H9 (cell line): ENCODE results near the gene SIX5. TPM values are rescaled to one million over a fixed set of nuclear protein-coding genes. Genes with fewer than 3 reads are reported as not detected.

Source experiments
- DNase-seq: peaks from one replicate; pipeline ENCODE4 v3.0.0-alpha.2; 2017
- H2AFZ ChIP-seq: one replicate; pipeline ENCODE4 v1.6.1; 2013; ENCODE audit warnings: mild to moderate bottlenecking, low read length, control low read depth, moderate library complexity
- H2AK5ac ChIP-seq: 2 replicates; pipeline ENCODE4 v1.6.1; 2013; ENCODE audit warnings: low read length, control low read depth, mixed read lengths; ENCODE audit not compliant: insufficient read length
- H2BK120ac ChIP-seq: one replicate; pipeline ENCODE4 v1.6.1; 2013; ENCODE audit warnings: low read depth, mild to moderate bottlenecking, low read length, control low read depth, inconsistent platforms; ENCODE audit not compliant: poor library complexity, severe bottlenecking
- H2BK12ac ChIP-seq: 2 replicates; pipeline ENCODE4 v1.6.1; 2013; ENCODE audit warnings: low read length, control low read depth, mixed read lengths, low read depth; ENCODE audit not compliant: insufficient read length
- H2BK15ac ChIP-seq: 2 replicates; pipeline ENCODE4 v1.6.1; 2013; ENCODE audit warnings: low read depth, low read length, control low read depth
- H2BK20ac ChIP-seq: one replicate; pipeline ENCODE4 v1.6.1; 2013; ENCODE audit warnings: low read depth, mild to moderate bottlenecking, low read length, control low read depth, inconsistent platforms; ENCODE audit not compliant: poor library complexity, severe bottlenecking
- H2BK5ac ChIP-seq: 2 replicates; pipeline ENCODE4 v1.6.1; 2013; ENCODE audit warnings: low read length, control low read depth, mixed read lengths; ENCODE audit not compliant: insufficient read length
- H3K14ac ChIP-seq: 2 replicates; pipeline ENCODE4 v1.6.1; 2013; ENCODE audit warnings: low read length, control low read depth; ENCODE audit not compliant: insufficient read depth
- H3K18ac ChIP-seq: 2 replicates; pipeline ENCODE4 v1.6.1; 2013; ENCODE audit warnings: low read depth, mild to moderate bottlenecking, mixed read lengths, low read length, control low read depth; ENCODE audit not compliant: insufficient read length
- H3K23ac ChIP-seq: 2 replicates; pipeline ENCODE4 v1.6.1; 2013; ENCODE audit warnings: low read length, control low read depth, mixed read lengths, low read depth; ENCODE audit not compliant: insufficient read length
- H3K23me2 ChIP-seq: 2 replicates; pipeline ENCODE4 v1.6.1; 2013; ENCODE audit warnings: low read depth, mild to moderate bottlenecking, mixed read lengths, low read length, control low read depth; ENCODE audit not compliant: insufficient read length, poor library complexity, severe bottlenecking
- H3K27ac ChIP-seq: 2 replicates; pipeline ENCODE4 v1.5.1; 2013; ENCODE audit warnings: low read length, control low read depth, mixed read lengths, low read depth; ENCODE audit not compliant: insufficient read length
- H3K27me3 ChIP-seq: 2 replicates; pipeline ENCODE4 v1.6.1; 2013; ENCODE audit warnings: low read length, control low read depth, inconsistent platforms; ENCODE audit not compliant: insufficient read depth
- H3K4ac ChIP-seq: 2 replicates; pipeline ENCODE4 v1.6.1; 2013; ENCODE audit warnings: low read depth, mild to moderate bottlenecking, control low read depth, inconsistent platforms, low read length, moderate library complexity
- H3K4me1 ChIP-seq: 2 replicates; pipeline ENCODE4 v1.6.1; 2013; ENCODE audit warnings: low read length, control low read depth, inconsistent platforms; ENCODE audit not compliant: insufficient read depth
- H3K4me2 ChIP-seq: 2 replicates; pipeline ENCODE4 v1.6.1; 2013; ENCODE audit warnings: low read length, control low read depth, mixed read lengths; ENCODE audit not compliant: insufficient read length, insufficient read depth
- H3K56ac ChIP-seq: 2 replicates; pipeline ENCODE4 v1.6.1; 2013; ENCODE audit warnings: low read depth, mild to moderate bottlenecking, mixed read lengths, low read length, control low read depth; ENCODE audit not compliant: insufficient read length
- H3K79me1 ChIP-seq: 2 replicates; pipeline ENCODE4 v1.6.1; 2013; ENCODE audit warnings: low read depth, mild to moderate bottlenecking, moderate library complexity, low read length, control low read depth, inconsistent platforms; ENCODE audit not compliant: insufficient read depth, poor library complexity, severe bottlenecking
- H3K79me2 ChIP-seq: 2 replicates; pipeline ENCODE4 v1.6.1; 2013; ENCODE audit warnings: low read length, control low read depth, inconsistent platforms; ENCODE audit not compliant: insufficient read depth
- H3K9ac ChIP-seq: 2 replicates; pipeline ENCODE4 v1.6.1; 2013; ENCODE audit warnings: low read length, control low read depth, mixed read lengths; ENCODE audit not compliant: insufficient read length; ENCODE audit errors: extremely low read depth
- H3K9me3 ChIP-seq: one replicate; pipeline ENCODE4 v1.6.1; 2013; ENCODE audit warnings: low read depth, low read length, inconsistent platforms; ENCODE audit not compliant: control insufficient read depth
- H3T11ph ChIP-seq: one replicate; pipeline ENCODE4 v1.6.1; 2013; ENCODE audit warnings: mild to moderate bottlenecking, low read length, control low read depth, inconsistent platforms
- H4K20me1 ChIP-seq: one replicate; pipeline ENCODE4 v1.6.1; 2013; ENCODE audit not compliant: control insufficient read depth, insufficient read length, insufficient read depth
- H4K5ac ChIP-seq: 2 replicates; pipeline ENCODE4 v1.6.1; 2013; ENCODE audit warnings: low read depth, mild to moderate bottlenecking, mixed read lengths, low read length, control low read depth; ENCODE audit not compliant: insufficient read length
- H4K8ac ChIP-seq: replicated peaks from 2 replicates; pipeline ENCODE4 v1.6.1; 2013; ENCODE audit warnings: low read length, control low read depth, mixed read lengths, low read depth; ENCODE audit not compliant: insufficient read length
- H4K91ac ChIP-seq: 2 replicates; pipeline ENCODE4 v1.6.1; 2013; ENCODE audit warnings: low read depth, mild to moderate bottlenecking, moderate library complexity, mixed read lengths, low read length, control low read depth; ENCODE audit not compliant: insufficient read length
- H3K27ac Mint-ChIP-seq, 3 experiments: 2 replicates in 2 of 3; 3 replicates in 1 of 3; pipeline ENCODE4 v1.8.0; 2020 to 2021; ENCODE audit warnings: mixed read lengths in 3 of 3, mild to moderate bottlenecking in 1 of 3, moderate library complexity in 1 of 3
- H3K27me3 Mint-ChIP-seq: 2 replicates; pipeline ENCODE4 v1.8.0; 2021; ENCODE audit warnings: low read depth, mild to moderate bottlenecking, moderate library complexity, mixed read lengths
- H3K36me3 Mint-ChIP-seq, 3 experiments: 2 replicates in 2 of 3; 3 replicates in 1 of 3; pipeline ENCODE4 v1.8.0; 2020 to 2021; ENCODE audit warnings: low read depth in 3 of 3, mixed read lengths in 3 of 3; ENCODE audit not compliant: insufficient read depth in 1 of 3
- H3K4me1 Mint-ChIP-seq, 2 experiments: 2 replicates each; pipeline ENCODE4 v1.8.0; 2020; ENCODE audit warnings: mixed read lengths in 2 of 2
- H3K4me3 Mint-ChIP-seq, 2 experiments: 2 replicates in 1 of 2; 3 replicates in 1 of 2; pipeline ENCODE4 v1.8.0; 2020 to 2021; ENCODE audit warnings: mild to moderate bottlenecking in 2 of 2, mixed read lengths in 2 of 2, moderate library complexity in 1 of 2
- H3K9me3 Mint-ChIP-seq, 2 experiments: 2 replicates in 1 of 2; 3 replicates in 1 of 2; pipeline ENCODE4 v1.8.0; 2020; ENCODE audit warnings: mild to moderate bottlenecking in 2 of 2, mixed read lengths in 2 of 2, moderate library complexity in 1 of 2
- CTCF ChIP-seq: fragments of 200-600 bp; sonication (generic); conservative IDR thresholded peaks from 3 replicates; pipeline ENCODE4 v1.8.0; 2021; ENCODE audit warnings: antibody characterized with exemption, mild to moderate bottlenecking
- WGBS: extraction: QIAGEN DNeasy Blood & Tissue Kit; methylation state at CpG from one replicate; pipeline ENCODE4 v1.1.7; 2013; ENCODE audit warnings: missing lambda C conversion rate, low lambda C conversion rate, mixed read lengths; ENCODE audit not compliant: insufficient read length; ENCODE audit errors: extremely low coverage; 5-methylcytosine and 5-hydroxymethylcytosine counted together
- total RNA-seq: library from RNA; stranded (reverse); gene quantifications from 2 replicates; pipeline ENCODE4 v1.2.1, GENCODE V29; 2021

Gene SIX5
- total RNA-seq, 1 experiment from 2014 or later, result 41.7 TPM

DNA sequence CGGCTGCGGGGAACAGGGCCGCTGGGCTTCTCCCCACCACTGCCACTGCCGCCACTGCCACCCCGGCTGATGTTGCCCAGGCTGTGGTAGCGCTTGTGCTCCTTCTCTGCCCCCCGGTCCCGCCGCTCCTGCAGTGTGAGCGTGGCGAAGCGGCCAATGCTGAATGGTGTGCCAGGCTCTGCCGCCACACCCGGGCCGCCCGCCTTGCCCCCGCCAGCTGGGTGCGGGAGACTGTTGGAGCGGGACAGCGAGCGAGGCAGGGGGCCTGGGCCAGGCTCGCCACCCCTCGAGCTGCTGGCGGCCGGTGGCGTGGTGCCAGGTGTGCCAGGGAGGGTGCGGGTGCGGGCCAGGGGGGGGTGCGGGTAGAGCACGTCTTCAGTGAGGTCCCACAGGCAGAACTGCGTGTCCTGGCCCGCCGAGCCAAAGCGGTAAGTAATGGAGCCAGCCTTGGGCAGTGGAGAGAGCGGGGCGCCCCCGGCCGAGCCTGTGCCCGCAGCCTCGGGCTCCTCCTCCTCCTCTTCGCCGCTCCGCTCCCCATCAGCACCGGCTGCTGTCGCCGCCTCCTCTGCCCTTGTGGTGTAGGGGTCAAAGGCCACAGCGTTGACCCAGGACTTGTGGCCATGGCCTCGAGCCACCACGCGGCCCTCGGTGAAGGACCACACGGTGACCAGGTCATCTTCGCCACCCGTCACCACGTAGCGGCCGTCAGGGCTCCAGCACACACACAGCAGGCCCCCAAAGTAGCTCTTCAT is 16.9 kb upstream of the SIX5 start:
- Histone ChIP-seq H3K9me3 (no peaks in the 10 kb centered on the region), H3K23ac (no peak overlapping the region), H3K14ac (no peak overlapping the region), H3K27me3 (no peaks in the 10 kb centered on the region), H2BK20ac (no peak overlapping the region), H2BK15ac (no peak overlapping the region; the same call in 1 of the 2 replicates), H3K4me1 (peaks cover 2% of the 10 kb centered on the region; the same call in 1 of the 2 replicates), H3T11ph (no peak overlapping the region), H4K5ac (no peak overlapping the region), H2BK12ac (no peak overlapping the region), H2AFZ (no peak overlapping the region), H2BK5ac (no peak overlapping the region), H2AK5ac (no peak overlapping the region), H3K79me2 (no peaks in the 10 kb centered on the region), H2BK120ac (no peak overlapping the region), H3K18ac (no peak overlapping the region), H3K79me1 (peaks cover 2% of the 10 kb centered on the region), H3K23me2 (no peaks in the 10 kb centered on the region), H4K20me1 (no peaks in the 10 kb centered on the region), H3K4me2 (no peak overlapping the region), H4K91ac (no peak overlapping the region), H3K4ac (no peak overlapping the region), H3K56ac (no peak overlapping the region), H3K9ac (no peak overlapping the region), H3K27ac (no peak overlapping the region), H4K8ac (no peak overlapping the region)
- no peak overlapping the region for H3K27ac Mint-ChIP-seq
- no peaks in the 10 kb centered on the region for H3K9me3 Mint-ChIP-seq
- WGBS, result no CpG with 5 or more reads among the region's 57 CpGs
- peaks cover 7% of the 10 kb centered on the region for H3K27me3 Mint-ChIP-seq
- H3K4me1 Mint-ChIP-seq, result peaks cover 8 to 23% of the 10 kb centered on the region in 2 experiments
- no peak for TF ChIP-seq CTCF
- H3K36me3 Mint-ChIP-seq, result peaks cover 22 to 57% (median 52%) of the 10 kb centered on the region in 3 experiments
- H3K4me3 Mint-ChIP-seq, result peak overlapping the region in 1 of 2 experiments; percentile 35; a peak in 1 of 5 replicates
- no peak for DNase-seq
